B cell (primary cell): Measurements from ENCODE around the gene NUCKS1. TPM values are rescaled to one million over a fixed set of nuclear protein-coding genes. Genes with fewer than 3 reads are reported as not detected.
A peak's percentile ranks its signal among the peaks of the same experiment; 100 is the strongest.

Experiments used
- ATAC-seq: fragments of 200-7000 bp; cut with Tn5 transposase; one replicate; pipeline ENCODE4 v1.10.0; 2021; ENCODE audit warnings: low read depth, mild to moderate bottlenecking, moderate number of reproducible peaks, moderate library complexity
- CTCF ChIA-PET: fragments of 350-600 bp; sonication (Branson Sonifier 250); formaldehyde crosslinking; loops from one replicate; lab custom pipeline; 2021; ENCODE audit warnings: antibody characterized with exemption, inconsistent platforms; lab: Charles Lee
- POLR2A ChIA-PET: fragments of 350-600 bp; sonication (Branson Sonifier 250); formaldehyde crosslinking; loops from one replicate; lab custom pipeline; 2021; ENCODE audit warnings: antibody characterized with exemption; lab: Charles Lee
- DNase-seq: peaks from one replicate; pipeline ENCODE4 v3.0.0; 2013
- H2AFZ ChIP-seq: 2 replicates; pipeline ENCODE4 v1.6.1; 2012; ENCODE audit warnings: mild to moderate bottlenecking, low read depth, low read length; ENCODE audit not compliant: insufficient read depth, poor library complexity, severe bottlenecking
- H3K27ac ChIP-seq, 2 donors: 1 replicate in 1 of 2; 2 replicates in 1 of 2; pipeline ENCODE4 v1.5.1; 2012 to 2013; ENCODE audit warnings: low read length in 2 of 2, mild to moderate bottlenecking in 2 of 2, moderate library complexity in 1 of 2
- H3K27me3 ChIP-seq, 4 experiments: fragments of 200-600 bp in 1 of 4; sonication (generic) in 1 of 4; replicated peaks in 1 of 4; 1 replicate in 2 of 4; 2 replicates in 2 of 4; pipeline versions ENCODE4 v1.6.1 to v1.7.0; 2013 to 2016; ENCODE audit warnings: low read length in 3 of 4, mild to moderate bottlenecking in 2 of 4, mixed read lengths in 1 of 4, moderate library complexity in 1 of 4; ENCODE audit not compliant: insufficient read depth in 4 of 4, control insufficient read depth in 3 of 4; ENCODE audit errors: control extremely low read depth in 1 of 4
- H3K36me3 ChIP-seq, 2 experiments: replicated peaks in 1 of 2; 1 replicate in 1 of 2; 2 replicates in 1 of 2; pipeline versions ENCODE4 v1.6.1 to v1.7.1; 2013; ENCODE audit warnings: low read length in 1 of 2; ENCODE audit not compliant: insufficient read depth in 2 of 2, control insufficient read depth in 1 of 2; ENCODE audit errors: control extremely low read depth in 1 of 2, extremely low read depth in 1 of 2
- H3K4me1 ChIP-seq, 2 donors: fragments of 200-600 bp in 1 of 2; sonication (generic) in 1 of 2; 1 replicate in 1 of 2; 2 replicates in 1 of 2; pipeline versions ENCODE4 v1.5.1 to v1.6.1; 2013 to 2017; ENCODE audit warnings: low read length in 2 of 2; ENCODE audit not compliant: control insufficient read depth in 2 of 2, insufficient read depth in 2 of 2
- H3K4me2 ChIP-seq: replicated peaks from 2 replicates; pipeline ENCODE3; 2012; ENCODE audit warnings: mild to moderate bottlenecking, low read depth, low read length; ENCODE audit not compliant: poor library complexity, severe bottlenecking
- H3K4me3 ChIP-seq, 5 experiments: fragments of 200-600 bp in 1 of 5; sonication (generic) in 1 of 5; 1 replicate in 3 of 5; 2 replicates in 2 of 5; pipeline versions ENCODE4 v1.5.1 to v1.7.0; 2011 to 2016; ENCODE audit warnings: low read length in 4 of 5, mild to moderate bottlenecking in 4 of 5, low read depth in 2 of 5, control low read depth in 1 of 5, moderate library complexity in 1 of 5; ENCODE audit not compliant: insufficient read depth in 1 of 5; ENCODE audit errors: control extremely low read depth in 1 of 5, extremely low read depth in 1 of 5
- H3K79me2 ChIP-seq: fragments of 200-600 bp; sonication (generic); one replicate; pipeline ENCODE4 v1.6.0; 2016; ENCODE audit warnings: low read length; ENCODE audit not compliant: control insufficient read depth, insufficient read depth
- H3K9ac ChIP-seq: fragments of 200-600 bp; sonication (generic); 2 replicates; pipeline ENCODE4 v1.6.1; 2017; ENCODE audit warnings: mild to moderate bottlenecking, low read length, moderate library complexity
- H3K9me3 ChIP-seq, 3 donors: one replicate each; pipeline versions ENCODE4 v1.6.1 to v1.7.1; 2013; ENCODE audit warnings: low read length in 2 of 3; ENCODE audit not compliant: control insufficient read depth in 2 of 3, insufficient read depth in 1 of 3; ENCODE audit errors: control extremely low read depth in 1 of 3
- H4K20me1 ChIP-seq: 2 replicates; pipeline ENCODE4 v1.6.0; 2012; ENCODE audit warnings: mild to moderate bottlenecking, low read length; ENCODE audit not compliant: insufficient read depth, control insufficient read depth, poor library complexity, severe bottlenecking
- H3K27ac Mint-ChIP-seq: one replicate; pipeline ENCODE4 v1.8.0; 2021; ENCODE audit warnings: mixed read lengths
- H3K27me3 Mint-ChIP-seq: one replicate; pipeline ENCODE4 v1.8.0; 2021; ENCODE audit warnings: mixed read lengths
- H3K4me1 Mint-ChIP-seq: one replicate; pipeline ENCODE4 v1.8.0; 2021; ENCODE audit warnings: mixed read lengths
- H3K4me3 Mint-ChIP-seq: one replicate; pipeline ENCODE4 v1.8.0; 2021; ENCODE audit warnings: mixed read lengths
- H3K9me3 Mint-ChIP-seq: one replicate; pipeline ENCODE4 v1.8.0; 2022; ENCODE audit warnings: mixed read lengths; ENCODE audit not compliant: insufficient read depth
- EZH2 ChIP-seq: IDR thresholded peaks from 2 replicates; pipeline ENCODE4 v1.6.1; 2012; ENCODE audit warnings: borderline replicate concordance, low read depth, mild to moderate bottlenecking, moderate library complexity, low read length; ENCODE audit not compliant: insufficient read depth, poor library complexity, severe bottlenecking
- WGBS: methylation state at CpG from one replicate; pipeline ENCODE4 v1.1.5; 2013; ENCODE audit warnings: missing lambda C conversion rate; ENCODE audit not compliant: insufficient coverage; 5-methylcytosine and 5-hydroxymethylcytosine counted together
- intact Hi-C: fragments of 100-400 bp; cut with micrococcal nuclease; formaldehyde crosslinking; loops from one replicate; pipeline ENCODE4 v1.10.0; 2022
- polyA plus RNA-seq: library from polyadenylated mRNA; depleted of rRNA; stranded (reverse); fragments of >200 nt; gene quantifications from 2 replicates; pipeline ENCODE4 v1.2.3, GENCODE V29; 2012
- total RNA-seq, 2 donors: library from RNA; stranded (reverse); fragments of 120-200 nt in 1 of 2; gene quantifications; 1 replicate in 1 of 2; 2 replicates in 1 of 2; pipeline versions ENCODE4 v1.2.3 to v1.2.4, GENCODE V29; 2013 to 2022
- TF ChIP-seq, protein P1 (sequence below): fragments of 200-600 bp; IDR thresholded peaks from one replicate; pipeline ENCODE4 v1.8.0; 2022; ENCODE audit warnings: antibody characterized with exemption, mild to moderate bottlenecking

Gene NUCKS1
- total and polyA plus RNA-seq, 2 donors (not counting 1 experiment from before 2014, with no cell fraction given), result 6.5 to 90.1 TPM

DNA sequence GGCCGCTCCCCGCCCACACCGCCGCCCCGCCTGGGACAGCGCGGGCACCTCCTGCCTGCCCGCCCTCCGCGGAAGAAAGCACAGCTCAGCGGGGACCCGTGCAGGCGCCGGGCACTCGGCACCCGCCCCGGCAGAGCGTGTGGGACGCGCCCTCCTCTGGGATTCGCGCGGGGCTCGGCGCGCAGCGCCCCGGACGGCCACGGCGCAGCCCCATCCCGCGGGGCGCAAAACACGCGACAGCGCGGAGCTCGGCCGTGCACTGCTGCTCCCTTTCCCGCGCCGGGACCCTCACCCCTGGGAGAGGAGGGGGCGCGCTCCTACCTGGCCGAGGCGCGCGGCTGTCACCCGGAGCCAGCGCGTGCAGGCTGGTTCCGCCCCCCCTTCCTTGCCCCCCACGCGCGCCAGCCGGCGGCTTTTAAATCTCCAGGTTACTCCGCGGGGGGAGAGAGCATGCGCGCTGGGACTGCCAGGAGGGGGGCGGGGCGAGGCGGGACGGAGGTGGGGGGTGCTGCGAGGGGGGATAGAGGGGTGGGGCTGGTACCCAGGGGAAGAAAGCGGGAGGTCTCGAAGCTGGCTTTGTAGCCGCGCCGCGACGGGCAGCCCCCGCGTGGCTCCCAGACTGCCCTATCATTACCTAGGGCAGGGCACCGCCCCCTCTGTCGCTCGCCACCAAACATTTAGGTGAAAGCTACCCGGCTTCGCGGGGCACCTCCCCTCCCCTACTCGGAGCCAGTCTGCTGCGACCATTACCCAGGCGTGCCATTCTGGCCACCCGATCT is 69.7 kb downstream of the NUCKS1 start, which contains the start of gene SLC45A3:
Gene SLC45A3 (minus strand): TSS at position 437 of the 779 bp plus-strand sequence. CDS start 15,853 bp downstream, outside the sequence.
- H3K4me3 Mint-ChIP-seq, result peak within 1 kb of the TSS; percentile 89
- Histone ChIP-seq H3K4me2 (peak within 1 kb of the TSS; percentile 98), H3K4me1 (peaks cover 29 to 37% of the 10 kb centered on the region in 2 donors), H3K36me3 (peaks cover 0 to 3% of the 10 kb centered on the region in 2 experiments), H3K4me3 (peak within 1 kb of the TSS; percentile 27 to 80 (median 70)), H3K9me3 (no peaks in the 10 kb centered on the region), H3K27ac (peak within 1 kb of the TSS in 1 of 2 donors; percentile 62), H3K9ac (peak within 1 kb of the TSS; percentile 76), H3K79me2 (peaks cover 44% of the 10 kb centered on the region), H2AFZ (peak within 1 kb of the TSS; percentile 83), H4K20me1 (peaks cover 8% of the 10 kb centered on the region), H3K27me3 (no peaks in the 10 kb centered on the region)
- TF ChIP-seq EZH2, result no peak
- TF ChIP-seq, protein P1, sequence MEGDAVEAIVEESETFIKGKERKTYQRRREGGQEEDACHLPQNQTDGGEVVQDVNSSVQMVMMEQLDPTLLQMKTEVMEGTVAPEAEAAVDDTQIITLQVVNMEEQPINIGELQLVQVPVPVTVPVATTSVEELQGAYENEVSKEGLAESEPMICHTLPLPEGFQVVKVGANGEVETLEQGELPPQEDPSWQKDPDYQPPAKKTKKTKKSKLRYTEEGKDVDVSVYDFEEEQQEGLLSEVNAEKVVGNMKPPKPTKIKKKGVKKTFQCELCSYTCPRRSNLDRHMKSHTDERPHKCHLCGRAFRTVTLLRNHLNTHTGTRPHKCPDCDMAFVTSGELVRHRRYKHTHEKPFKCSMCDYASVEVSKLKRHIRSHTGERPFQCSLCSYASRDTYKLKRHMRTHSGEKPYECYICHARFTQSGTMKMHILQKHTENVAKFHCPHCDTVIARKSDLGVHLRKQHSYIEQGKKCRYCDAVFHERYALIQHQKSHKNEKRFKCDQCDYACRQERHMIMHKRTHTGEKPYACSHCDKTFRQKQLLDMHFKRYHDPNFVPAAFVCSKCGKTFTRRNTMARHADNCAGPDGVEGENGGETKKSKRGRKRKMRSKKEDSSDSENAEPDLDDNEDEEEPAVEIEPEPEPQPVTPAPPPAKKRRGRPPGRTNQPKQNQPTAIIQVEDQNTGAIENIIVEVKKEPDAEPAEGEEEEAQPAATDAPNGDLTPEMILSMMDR, result no peak
- ChIA-PET POLR2A (interaction anchor here (0.6 to 1.2 kb wide), 8 partner anchors 11 to 1661 kb away, joined by 3 to 9 read pairs (median 3); partner anchors contain the start of gene SLC41A1), CTCF (interaction anchor here (0.9 to 9.1 kb wide), 10 partner anchors 10 to 356 kb away, joined by 3 to 76 read pairs (median 4); no protein-coding TSS in a partner anchor)
- peak; percentile 73 for DNase-seq
- H3K27ac Mint-ChIP-seq, result peak within 1 kb of the TSS; percentile 63
- peak; percentile 62 for ATAC-seq
- WGBS, result under 1% methylated on average over 61 of the region's 86 CpGs
- intact Hi-C loops, result loop anchor here (2.0 kb wide), 1 partner anchor 15 kb away; no protein-coding TSS in a partner anchor
- peaks cover 32% of the 10 kb centered on the region for H3K4me1 Mint-ChIP-seq
- no peaks in the 10 kb centered on the region for H3K27me3 Mint-ChIP-seq
- H3K9me3 Mint-ChIP-seq, result no peaks in the 10 kb centered on the region
